A549 (cell line): ENCODE data around the gene DLG2.

Experiments
- RCOR1 ChIP-seq: fragments of 150-350 bp; IDR thresholded peaks from 2 replicates; pipeline ENCODE4 v1.6.1; 2014; ENCODE audit warnings: antibody characterized with exemption, low read length, low read depth
- TF ChIP-seq, protein P1 (sequence below): fragments of >200 bp; sonication (Bioruptor Twin); formaldehyde crosslinking; IDR thresholded peaks from 3 replicates; pipeline ENCODE4 v1.5.1; 2016
- TF ChIP-seq, protein P2 (sequence below): fragments of 450-650 bp; IDR thresholded peaks from 2 replicates; pipeline ENCODE4 v1.6.1; 2014; ENCODE audit warnings: antibody characterized with exemption

DNA sequence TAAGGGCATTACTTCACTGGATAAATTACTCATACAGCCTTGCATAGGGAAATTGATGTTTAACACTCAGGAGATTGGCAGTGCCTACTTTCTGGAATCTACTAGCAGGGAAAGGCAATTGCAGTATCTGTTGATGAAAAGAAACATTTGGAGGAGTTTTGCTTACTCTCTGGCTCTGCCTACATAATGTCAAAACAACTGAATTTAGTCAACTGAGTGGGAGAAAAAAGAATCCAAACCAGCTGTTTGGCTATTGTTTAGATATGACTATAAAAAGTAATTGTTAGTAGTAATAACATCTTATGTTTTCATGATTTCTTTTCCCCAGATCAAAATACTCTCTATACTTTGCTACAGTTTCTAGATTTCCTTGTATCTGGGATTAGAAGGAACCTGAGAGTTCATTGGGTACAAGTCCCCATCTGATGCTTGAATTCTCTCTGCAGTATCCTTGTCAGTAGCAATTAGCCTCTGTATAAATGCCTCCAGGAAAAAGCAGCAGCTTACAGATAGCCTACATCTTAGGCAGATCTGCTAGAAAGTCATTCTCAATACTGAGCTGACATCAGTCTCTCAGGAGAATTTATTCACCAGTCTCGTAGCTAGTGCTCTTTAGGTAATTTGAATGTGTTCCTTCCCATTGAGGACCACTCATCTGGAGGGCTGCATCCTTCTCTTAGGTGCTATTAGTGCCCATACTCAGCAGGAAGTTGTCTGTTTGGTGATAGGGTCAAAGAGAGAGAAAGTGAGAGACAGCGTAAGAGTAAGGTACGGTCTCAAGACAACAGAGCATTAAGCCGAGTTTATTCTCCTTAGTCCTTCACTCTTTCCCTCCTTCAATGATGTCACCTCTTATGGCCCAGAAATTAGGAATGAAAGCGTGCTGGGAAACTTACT, 2155.1 kb downstream of the DLG2 start:
- TF ChIP-seq, protein P1, sequence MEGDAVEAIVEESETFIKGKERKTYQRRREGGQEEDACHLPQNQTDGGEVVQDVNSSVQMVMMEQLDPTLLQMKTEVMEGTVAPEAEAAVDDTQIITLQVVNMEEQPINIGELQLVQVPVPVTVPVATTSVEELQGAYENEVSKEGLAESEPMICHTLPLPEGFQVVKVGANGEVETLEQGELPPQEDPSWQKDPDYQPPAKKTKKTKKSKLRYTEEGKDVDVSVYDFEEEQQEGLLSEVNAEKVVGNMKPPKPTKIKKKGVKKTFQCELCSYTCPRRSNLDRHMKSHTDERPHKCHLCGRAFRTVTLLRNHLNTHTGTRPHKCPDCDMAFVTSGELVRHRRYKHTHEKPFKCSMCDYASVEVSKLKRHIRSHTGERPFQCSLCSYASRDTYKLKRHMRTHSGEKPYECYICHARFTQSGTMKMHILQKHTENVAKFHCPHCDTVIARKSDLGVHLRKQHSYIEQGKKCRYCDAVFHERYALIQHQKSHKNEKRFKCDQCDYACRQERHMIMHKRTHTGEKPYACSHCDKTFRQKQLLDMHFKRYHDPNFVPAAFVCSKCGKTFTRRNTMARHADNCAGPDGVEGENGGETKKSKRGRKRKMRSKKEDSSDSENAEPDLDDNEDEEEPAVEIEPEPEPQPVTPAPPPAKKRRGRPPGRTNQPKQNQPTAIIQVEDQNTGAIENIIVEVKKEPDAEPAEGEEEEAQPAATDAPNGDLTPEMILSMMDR: no peak
- TF ChIP-seq, protein P2, sequence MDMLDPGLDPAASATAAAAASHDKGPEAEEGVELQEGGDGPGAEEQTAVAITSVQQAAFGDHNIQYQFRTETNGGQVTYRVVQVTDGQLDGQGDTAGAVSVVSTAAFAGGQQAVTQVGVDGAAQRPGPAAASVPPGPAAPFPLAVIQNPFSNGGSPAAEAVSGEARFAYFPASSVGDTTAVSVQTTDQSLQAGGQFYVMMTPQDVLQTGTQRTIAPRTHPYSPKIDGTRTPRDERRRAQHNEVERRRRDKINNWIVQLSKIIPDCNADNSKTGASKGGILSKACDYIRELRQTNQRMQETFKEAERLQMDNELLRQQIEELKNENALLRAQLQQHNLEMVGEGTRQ: no peak
- TF ChIP-seq RCOR1: no peak
